Measurements from ENCODE around the gene CBARP.

The CBARP gene

GRCh38 chr19:1264801-1265614 is 27.2 kb upstream of the CBARP start:
- DNase-seq, result no peak

DNA sequence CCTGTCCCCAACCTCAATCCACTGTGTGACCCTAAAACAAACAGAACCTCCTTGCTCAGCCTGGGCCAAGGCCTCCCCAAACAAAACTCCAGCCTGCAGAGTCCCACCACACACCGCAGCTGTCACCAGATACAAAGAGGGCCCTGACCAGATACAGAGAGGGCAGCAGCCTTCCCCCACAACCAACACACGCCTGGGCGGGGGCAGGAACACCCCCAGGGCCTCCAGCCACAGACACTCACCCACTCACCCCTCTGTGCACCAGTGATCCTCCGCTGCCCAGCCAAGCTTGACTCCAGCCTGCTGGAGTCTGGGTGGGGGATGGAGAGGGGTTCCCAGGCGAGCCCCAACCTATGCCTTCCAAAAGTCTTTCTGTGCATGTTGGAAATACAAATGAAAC is 25.4 kb upstream of the CBARP start:
- DNase-seq, result no peak

- DNase-seq, result no peak
Observed at GRCh38 chr19:1262623-1263123, 24.9 kb upstream of the CBARP start.

DNA sequence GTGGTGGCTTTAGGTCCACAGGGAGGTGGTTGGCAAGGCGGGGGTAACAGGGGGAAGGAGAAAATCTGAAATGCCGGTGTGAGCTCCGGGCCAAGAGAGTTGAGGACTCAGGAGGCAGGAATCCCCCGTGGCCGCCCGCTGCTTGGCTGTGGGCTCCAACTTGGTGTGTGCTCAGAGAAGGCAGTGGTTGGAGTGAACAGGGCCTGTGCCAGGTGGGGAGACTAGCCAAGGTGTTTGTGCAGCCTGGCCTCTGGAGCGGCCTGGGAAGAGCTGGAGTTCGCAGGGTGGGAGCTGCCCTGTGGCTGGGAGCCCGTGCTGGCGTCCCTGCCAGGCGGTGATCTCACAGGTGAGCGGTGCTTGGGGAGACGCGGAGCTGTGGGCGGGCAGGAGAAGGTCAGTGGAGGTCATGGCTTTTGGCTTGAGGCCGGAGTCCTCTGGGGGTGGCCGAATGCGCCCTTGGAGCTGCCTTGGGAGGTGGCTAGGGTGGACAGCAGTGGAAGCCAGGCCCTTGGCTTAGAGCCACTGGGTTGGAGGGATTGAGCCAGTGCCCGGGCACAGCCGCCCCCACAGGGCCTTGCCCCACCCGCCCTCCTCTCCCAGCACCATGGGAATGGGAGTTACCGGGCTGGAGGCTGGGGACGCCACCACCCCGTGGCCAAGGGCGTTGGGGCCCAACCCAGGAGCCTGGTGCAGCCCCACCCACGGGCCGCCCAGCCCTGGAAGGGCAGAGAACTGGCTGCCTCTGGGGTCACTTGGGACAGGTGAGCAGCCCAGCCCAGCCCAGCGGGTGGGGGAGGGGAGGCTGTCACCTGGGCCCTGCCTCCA is 24.2 kb upstream of the CBARP start:
- peak; percentile 47 for DNase-seq

DNA sequence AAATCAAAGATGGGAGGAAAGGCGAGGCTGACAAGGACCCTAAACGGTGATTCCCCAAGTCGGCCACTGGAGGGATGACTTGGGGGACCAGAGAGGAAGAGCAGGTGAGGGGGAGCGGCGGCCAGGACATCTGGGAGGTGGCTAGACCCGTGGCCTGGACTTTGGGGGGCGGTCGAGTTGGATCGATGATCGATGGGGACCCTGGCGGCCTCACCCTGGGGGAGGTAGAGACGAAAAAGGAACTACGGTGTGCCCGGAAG is 23.7 kb upstream of the CBARP start:
- DNase-seq, result no peak

DNA sequence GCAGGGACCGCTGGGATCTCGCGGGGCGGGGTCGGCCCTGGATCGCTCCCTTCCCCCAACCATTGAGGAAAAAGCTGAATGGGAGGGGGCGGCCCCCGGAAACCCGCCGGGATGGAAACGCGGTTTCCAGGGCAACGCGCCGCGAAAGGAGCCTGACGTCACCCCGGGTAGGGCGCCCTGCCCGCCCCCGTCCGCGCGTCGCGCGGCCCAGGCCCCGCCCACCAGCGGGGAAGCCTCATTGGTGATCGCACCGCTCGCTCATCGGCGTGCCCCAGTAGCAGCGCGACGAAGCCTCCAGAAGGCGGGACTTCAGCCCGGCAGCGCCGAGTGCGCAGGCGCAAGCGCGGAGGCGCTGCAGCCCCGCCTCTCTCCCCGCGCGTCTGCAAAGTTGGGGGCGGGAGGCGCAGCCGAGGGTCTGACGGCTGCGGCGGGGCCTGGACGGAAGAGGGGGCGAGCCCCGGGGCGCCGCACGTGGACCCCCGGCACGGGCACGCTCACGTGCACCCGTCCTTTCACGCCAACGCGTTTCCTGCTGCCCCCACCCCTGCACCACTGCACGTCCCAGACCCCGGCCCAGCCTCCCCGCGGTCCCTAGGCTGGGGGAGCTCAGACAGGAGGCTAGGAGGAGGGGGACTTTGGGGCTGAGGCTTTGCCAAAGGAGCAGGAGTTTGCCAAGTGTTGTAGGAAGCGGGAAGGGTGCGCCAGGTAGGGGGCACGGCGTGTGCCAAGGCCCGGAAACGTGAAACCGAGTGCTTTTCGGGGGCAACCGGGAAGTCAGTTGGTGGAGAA is 23.1 kb upstream of the CBARP start:
- peak; percentile 96 for DNase-seq

DNA sequence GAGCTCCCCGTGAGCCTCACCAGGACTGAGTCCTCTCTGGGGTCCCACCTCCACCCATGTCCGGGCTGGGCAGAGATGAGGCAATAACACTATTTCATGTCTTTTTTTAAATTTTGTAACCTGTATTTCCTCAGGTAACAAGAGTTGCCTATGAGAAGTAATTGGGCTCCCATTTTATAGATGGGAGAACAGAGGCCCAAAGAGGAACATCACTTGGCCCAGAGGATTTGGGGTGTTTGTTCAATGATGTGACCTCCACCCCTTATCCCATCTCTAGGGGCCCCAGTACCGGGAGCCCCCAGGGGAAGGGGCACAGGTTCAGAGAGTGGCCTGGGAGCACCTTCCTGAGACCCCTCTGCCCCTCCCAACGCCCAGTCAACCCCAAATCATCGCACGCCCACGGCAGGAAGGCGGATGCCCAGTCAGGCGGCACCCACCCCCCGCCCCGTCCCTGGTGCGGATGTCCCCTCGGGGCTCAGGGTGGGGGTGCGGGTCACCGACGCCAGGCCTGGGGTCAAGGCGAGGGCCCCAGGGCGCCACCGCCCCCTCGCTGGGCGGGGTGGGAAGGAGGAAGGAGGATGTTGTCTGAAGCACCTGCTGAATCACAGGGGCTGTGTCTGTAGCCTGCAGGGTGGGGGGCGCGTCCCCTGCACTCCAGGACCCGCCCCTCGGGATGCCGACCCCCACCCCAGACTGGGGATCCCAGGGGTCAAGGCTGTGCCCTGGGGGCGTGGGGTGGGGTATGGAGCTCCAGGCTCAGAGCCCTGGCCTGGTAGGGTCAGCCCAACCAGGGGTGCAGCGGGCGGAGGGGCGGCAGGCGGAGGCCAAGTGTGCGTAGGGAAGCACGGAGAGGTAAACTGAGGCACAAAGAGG is 22.3 kb upstream of the CBARP start:
- peak; percentile 49 for DNase-seq

DNA sequence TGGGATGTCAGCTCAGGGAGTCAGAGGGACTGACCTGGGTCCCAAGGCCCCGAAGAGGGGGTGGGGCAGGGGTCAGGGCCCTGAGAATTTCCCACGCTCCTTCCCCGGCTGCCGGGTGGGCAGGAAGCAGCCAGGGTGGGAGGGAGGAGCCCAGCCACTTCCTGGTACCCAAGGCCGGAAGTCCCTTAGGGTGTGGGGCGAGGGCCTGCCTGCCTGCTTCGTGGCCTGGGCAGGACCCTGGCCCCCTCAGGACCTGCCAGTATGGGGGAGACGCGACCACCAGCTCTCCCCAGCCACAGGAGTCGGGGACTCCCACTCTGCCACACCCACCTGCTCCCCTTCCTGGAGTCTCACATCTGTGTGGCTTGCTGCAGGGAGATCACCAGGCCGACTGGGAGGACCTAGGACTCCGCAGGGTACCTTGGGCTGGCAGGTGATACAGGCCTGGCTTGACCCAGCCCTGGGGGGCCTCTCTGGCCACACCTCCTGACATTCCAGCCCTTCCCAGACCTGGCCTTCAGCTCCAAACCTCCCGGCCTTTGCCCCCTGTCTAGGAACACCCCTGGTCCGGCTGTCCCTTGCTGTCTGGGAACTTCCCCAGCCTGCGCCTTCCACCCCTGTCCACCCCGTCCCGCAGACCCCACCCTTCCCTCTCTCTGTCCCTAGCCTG is 21.5 kb upstream of the CBARP start:
- DNase-seq, result peak; percentile 50

DNA sequence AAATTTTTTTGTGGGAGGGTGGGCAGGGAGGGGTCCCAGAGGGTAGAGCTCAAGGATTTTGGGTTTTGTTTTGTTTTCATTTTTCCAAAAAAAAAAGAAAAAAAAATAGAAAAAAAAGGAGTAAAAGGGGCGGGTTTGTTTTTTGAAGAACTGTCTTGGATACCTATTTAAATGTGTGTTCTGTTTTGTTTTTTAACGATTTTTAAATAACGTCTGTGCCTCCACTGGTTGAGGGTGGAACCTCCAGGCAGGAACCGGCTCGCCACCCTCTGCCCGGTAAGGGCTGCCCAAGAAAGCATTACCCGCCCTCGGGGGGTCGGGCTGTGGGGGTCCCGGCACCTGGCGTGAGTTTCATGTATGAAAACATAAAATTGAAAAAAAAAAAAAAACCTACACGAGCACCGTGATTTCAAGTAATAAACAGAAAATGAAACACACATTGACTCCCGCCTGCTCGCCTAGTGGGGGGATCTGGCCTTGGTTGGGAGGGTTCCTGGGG is 21.0 kb upstream of the CBARP start:
- no peak for DNase-seq

GRCh38 chr19:1258163-1258492 is 20.3 kb upstream of the CBARP start:
- DNase-seq, result no peak

DNA sequence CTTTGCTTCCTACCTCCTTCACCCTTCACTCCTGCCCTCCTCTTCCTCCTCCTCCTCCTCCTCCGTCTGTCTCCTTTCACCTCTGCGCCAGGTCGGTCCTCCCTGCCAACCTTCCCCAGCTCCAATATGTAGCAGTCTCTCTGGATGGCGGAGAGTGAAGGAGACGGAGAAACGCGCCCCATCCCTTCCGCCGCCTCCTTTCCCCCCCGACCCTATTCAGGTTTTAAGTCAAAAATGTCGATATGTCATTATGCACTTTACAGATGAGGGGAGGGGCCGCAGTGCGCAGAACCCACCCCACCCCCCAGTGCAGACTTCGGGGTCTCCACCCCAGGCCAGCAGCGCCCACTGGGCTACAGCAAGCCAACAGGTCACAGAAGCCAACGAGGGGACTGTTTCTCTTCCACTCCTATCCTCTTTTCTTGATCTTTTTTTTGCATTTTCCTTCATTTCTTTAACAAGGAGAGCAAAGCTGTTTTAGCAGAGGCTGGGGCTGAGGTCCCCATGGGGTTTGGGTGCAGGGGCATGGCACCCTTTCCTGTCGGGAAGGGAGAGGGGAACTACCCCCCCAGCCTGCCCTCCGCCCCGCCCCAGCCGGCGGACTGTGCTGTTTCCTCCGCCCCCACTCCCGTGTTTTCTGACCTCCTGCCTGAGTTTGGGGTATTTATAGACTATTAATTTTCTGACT is 19.8 kb upstream of the CBARP start:
- DNase-seq, result no peak

- DNase-seq, result no peak
Observed at GRCh38 chr19:1256646-1257474, 19.1 kb upstream of the CBARP start.

- no peak for DNase-seq
Observed at GRCh38 chr19:1255186-1256161, 17.7 kb upstream of the CBARP start.

DNA sequence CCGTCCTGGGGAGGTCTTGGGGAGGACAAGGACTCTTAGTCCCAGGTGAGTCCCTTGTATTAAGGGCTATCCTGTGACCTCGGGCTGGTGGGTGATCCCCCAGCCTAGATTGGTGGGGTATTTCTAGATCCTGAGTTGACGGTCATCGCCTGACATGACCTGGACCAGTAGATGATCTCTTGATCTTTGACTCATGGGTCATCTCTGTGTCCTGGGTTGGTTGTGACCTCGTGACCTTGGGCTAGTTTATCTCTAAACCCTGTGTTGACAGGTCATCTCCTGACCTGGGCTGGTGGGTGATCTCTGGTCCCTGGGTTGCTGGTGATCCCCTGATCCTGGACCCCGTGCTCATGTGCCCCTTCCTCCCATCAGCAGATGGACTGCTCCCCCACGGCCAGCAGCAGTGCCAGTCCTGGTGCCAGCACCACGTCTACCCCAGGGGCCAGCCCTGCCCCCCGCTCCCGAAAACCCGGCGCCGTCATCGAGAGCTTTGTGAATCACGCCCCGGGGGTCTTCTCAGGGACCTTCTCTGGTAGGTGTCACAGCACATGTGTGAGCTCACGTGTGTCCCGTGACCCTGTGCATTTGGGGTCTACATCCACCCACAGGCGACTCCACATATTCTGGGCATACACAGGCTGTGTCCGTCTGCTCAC is 16.9 kb upstream of the CBARP start:
- DNase-seq, result no peak

GRCh38 chr19:1254081-1254527 is 16.3 kb upstream of the CBARP start:
- no peak for DNase-seq

- no peak for DNase-seq
Observed at GRCh38 chr19:1253514-1254080, 15.8 kb upstream of the CBARP start.

DNA sequence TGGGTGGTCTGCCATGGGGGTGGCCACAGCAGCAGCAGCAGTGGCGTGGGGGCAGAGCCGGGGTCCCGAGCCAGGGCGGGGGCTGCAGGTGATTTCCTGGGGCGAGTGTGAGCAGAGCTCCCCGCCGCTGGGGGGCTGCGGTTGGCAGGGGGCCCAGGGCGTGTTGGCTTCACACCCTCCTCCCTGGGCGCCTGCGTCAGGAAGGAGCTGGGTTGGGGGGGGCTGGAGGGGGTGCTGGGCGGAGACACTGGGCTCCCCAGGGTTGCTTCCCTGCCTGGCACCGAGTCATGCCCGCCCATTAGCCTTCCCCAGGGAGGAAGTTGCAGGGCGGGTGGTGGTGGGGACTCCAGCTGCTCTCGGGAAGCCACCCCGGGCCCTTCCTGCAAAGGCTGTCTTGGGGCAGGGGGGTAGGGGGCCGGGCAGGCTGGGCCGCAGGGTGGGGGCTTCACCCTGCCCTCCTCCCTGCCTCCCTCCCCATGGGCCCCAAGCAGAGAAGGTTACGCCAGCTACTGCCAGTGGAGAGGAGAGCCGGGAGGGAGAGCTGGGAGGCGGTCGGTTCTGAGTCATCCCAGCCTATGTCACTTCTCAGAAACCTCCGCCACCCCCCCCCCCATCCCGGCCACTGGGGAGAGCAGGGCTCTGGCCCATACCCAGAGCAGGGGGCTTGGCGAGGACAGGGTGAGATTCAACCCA is 15.2 kb upstream of the CBARP start:
- peak; percentile 67 for DNase-seq
